ENCODE measurements around the gene PACRG.
A peak's percentile ranks its signal among the peaks of the same experiment; 100 is the strongest.

PACRG gene

GRCh38 chr6:163193326-163193725, 465.6 kb downstream of the PACRG start:
- DNase-seq: no peak

- no peak for DNase-seq
These were observed 468.2 kb downstream of the PACRG start for GRCh38 chr6:163195721-163196691.

- DNase-seq: no peak
These were observed 470.1 kb downstream of the PACRG start for GRCh38 chr6:163197839-163198238.

GRCh38 chr6:163198396-163198795, 470.6 kb downstream of the PACRG start:
- no peak for DNase-seq

GRCh38 chr6:163199371-163199770, 471.6 kb downstream of the PACRG start:
- DNase-seq: no peak

GRCh38 chr6:163200289-163200688, 472.5 kb downstream of the PACRG start:
- no peak for DNase-seq

GRCh38 chr6:163200694-163201093, 472.9 kb downstream of the PACRG start:
- DNase-seq: no peak

- no peak for DNase-seq
These were observed 474.1 kb downstream of the PACRG start for GRCh38 chr6:163201855-163202254.

GRCh38 chr6:163206196-163206595, 478.4 kb downstream of the PACRG start:
- DNase-seq: no peak

- DNase-seq: peak in 1 of 56 donors; percentile 11
These were observed 479.9 kb downstream of the PACRG start for GRCh38 chr6:163207431-163208383.

GRCh38 chr6:163209005-163209404, 481.2 kb downstream of the PACRG start:
- no peak for DNase-seq

- DNase-seq: no peak
These were observed 484.3 kb downstream of the PACRG start for GRCh38 chr6:163212123-163212522.

GRCh38 chr6:163214259-163214658, 486.5 kb downstream of the PACRG start:
- DNase-seq: no peak

GRCh38 chr6:163218361-163218894, 490.7 kb downstream of the PACRG start:
- DNase-seq: no peak

GRCh38 chr6:163226181-163226835, 498.5 kb downstream of the PACRG start:
- DNase-seq: no peak

GRCh38 chr6:163226836-163227485, 499.2 kb downstream of the PACRG start:
- DNase-seq: no peak

GRCh38 chr6:163228041-163228440, 500.3 kb downstream of the PACRG start:
- DNase-seq: no peak

GRCh38 chr6:163229050-163229449, 501.3 kb downstream of the PACRG start:
- DNase-seq: no peak

- DNase-seq: no peak
These were observed 503.1 kb downstream of the PACRG start for GRCh38 chr6:163230901-163231300.

- DNase-seq: no peak
These were observed 503.7 kb downstream of the PACRG start for GRCh38 chr6:163231356-163232014.
